OCI-LY3 (cell line): ENCODE measurements around the gene ATF7IP2.

ENCODE experiments used
- CTCF ChIP-seq: fragments of 200-600, 300-600 bp; sonication (generic); IDR thresholded peaks from 2 replicates; pipeline ENCODE4 v1.5.1; 2014; ENCODE audit warnings: antibody characterized with exemption, low read length, low read depth
- EZH2phosphoT487 ChIP-seq: fragments of 200-600 bp; shearing (Covaris generic); IDR thresholded peaks from 2 replicates; pipeline ENCODE4 v1.6.1; 2018; ENCODE audit warnings: antibody characterized with exemption, mixed run types, low read depth

GRCh38 chr16:10531582-10531981 is 145.7 kb downstream of the ATF7IP2 start:
- TF ChIP-seq CTCF = no peak
- no peak for TF ChIP-seq EZH2phosphoT487
